Stimulated activated naive CD8-positive, alpha-beta T cell treated with anti-CD3 and anti-CD28 coated beads, Interleukin-15, Interleukin-2, amounts not matched to agents 100 ng/mL and 50 ng/mL, for 24 hours (primary cell): ENCODE results near the gene LILRB5.
"Not testable (repeated sequence)": the region's sequence is repeated elsewhere in the genome, so short reads cannot be mapped to it uniquely, and the experiment has no call there.

ENCODE experiments used
- H3K27ac Mint-ChIP-seq: one replicate; pipeline ENCODE4 v1.8.0; 2021; ENCODE audit warnings: mild to moderate bottlenecking, mixed read lengths
- H3K27me3 Mint-ChIP-seq: one replicate; pipeline ENCODE4 v1.8.0; 2021; ENCODE audit warnings: mixed read lengths
- H3K36me3 Mint-ChIP-seq: one replicate; pipeline ENCODE4 v1.8.0; 2021; ENCODE audit warnings: low read depth, mixed read lengths
- H3K4me1 Mint-ChIP-seq: one replicate; pipeline ENCODE4 v1.8.0; 2021; ENCODE audit warnings: low read depth, mixed read lengths
- H3K4me3 Mint-ChIP-seq: one replicate; pipeline ENCODE4 v1.8.0; 2021; ENCODE audit warnings: mild to moderate bottlenecking, mixed read lengths
- H3K9me3 Mint-ChIP-seq: one replicate; pipeline ENCODE4 v1.8.0; 2021; ENCODE audit warnings: mixed read lengths

The LILRB5 gene

GRCh38 chr19:54242234-54242633 is 14.8 kb downstream of the LILRB5 start:
- not testable (repeated sequence) for H3K36me3 Mint-ChIP-seq, H3K4me1 Mint-ChIP-seq, H3K27ac Mint-ChIP-seq, H3K4me3 Mint-ChIP-seq, H3K9me3 Mint-ChIP-seq
- peaks cover 11% of the 10 kb centered on the region for H3K27me3 Mint-ChIP-seq

- H3K36me3 Mint-ChIP-seq, H3K4me3 Mint-ChIP-seq, H3K4me1 Mint-ChIP-seq, H3K9me3 Mint-ChIP-seq, H3K27ac Mint-ChIP-seq: not testable (repeated sequence)
- peaks cover 20% of the 10 kb centered on the region for H3K27me3 Mint-ChIP-seq
Measured at GRCh38 chr19:54240372-54241336, 16.4 kb downstream of the LILRB5 start.

- H3K4me1 Mint-ChIP-seq, H3K4me3 Mint-ChIP-seq, H3K27ac Mint-ChIP-seq: not testable (repeated sequence)
Measured at GRCh38 chr19:54239491-54240371, 17.3 kb downstream of the LILRB5 start.

GRCh38 chr19:54233941-54234340 is 23.1 kb downstream of the LILRB5 start:
- no peaks in the 10 kb centered on the region for H3K36me3 Mint-ChIP-seq
- no peaks in the 10 kb centered on the region for H3K9me3 Mint-ChIP-seq
- H3K4me3 Mint-ChIP-seq = no peak overlapping the region
- H3K4me1 Mint-ChIP-seq = peaks cover 7% of the 10 kb centered on the region
- H3K27ac Mint-ChIP-seq = no peak overlapping the region
- H3K27me3 Mint-ChIP-seq = peaks cover 49% of the 10 kb centered on the region

More at GRCh38 chr19:54239491-54240371, 17.3 kb downstream of the LILRB5 start:
- not testable (repeated sequence) for H3K9me3 Mint-ChIP-seq, H3K36me3 Mint-ChIP-seq
- peaks cover 27% of the 10 kb centered on the region for H3K27me3 Mint-ChIP-seq

- no peak overlapping the region for H3K27ac Mint-ChIP-seq
- H3K27me3 Mint-ChIP-seq = peaks cover 54% of the 10 kb centered on the region
- no peak overlapping the region for H3K4me3 Mint-ChIP-seq
- H3K4me1 Mint-ChIP-seq = peaks cover 7% of the 10 kb centered on the region
- H3K9me3 Mint-ChIP-seq = no peaks in the 10 kb centered on the region
- H3K36me3 Mint-ChIP-seq = no peaks in the 10 kb centered on the region
Measured at GRCh38 chr19:54231077-54231931, 25.8 kb downstream of the LILRB5 start.

GRCh38 chr19:54230031-54230430 is 27.0 kb downstream of the LILRB5 start:
- H3K4me3 Mint-ChIP-seq = no peak overlapping the region
- no peaks in the 10 kb centered on the region for H3K36me3 Mint-ChIP-seq
- no peaks in the 10 kb centered on the region for H3K9me3 Mint-ChIP-seq
- H3K27me3 Mint-ChIP-seq = peaks cover 45% of the 10 kb centered on the region
- H3K27ac Mint-ChIP-seq = no peak overlapping the region
- peaks cover 7% of the 10 kb centered on the region for H3K4me1 Mint-ChIP-seq

- H3K9me3 Mint-ChIP-seq = no peaks in the 10 kb centered on the region
- H3K4me1 Mint-ChIP-seq = peaks cover 7% of the 10 kb centered on the region
- no peak overlapping the region for H3K4me3 Mint-ChIP-seq
- peaks cover 38% of the 10 kb centered on the region for H3K27me3 Mint-ChIP-seq
- H3K27ac Mint-ChIP-seq = no peak overlapping the region
- no peaks in the 10 kb centered on the region for H3K36me3 Mint-ChIP-seq
Measured at GRCh38 chr19:54229146-54229545, 27.9 kb downstream of the LILRB5 start.

- not testable (repeated sequence) for H3K36me3 Mint-ChIP-seq, H3K27ac Mint-ChIP-seq, H3K4me1 Mint-ChIP-seq, H3K4me3 Mint-ChIP-seq, H3K9me3 Mint-ChIP-seq
- H3K27me3 Mint-ChIP-seq = peaks cover 21% of the 10 kb centered on the region
Measured at GRCh38 chr19:54224619-54225018, 32.5 kb downstream of the LILRB5 start.

- H3K27ac Mint-ChIP-seq, H3K36me3 Mint-ChIP-seq, H3K4me1 Mint-ChIP-seq, H3K4me3 Mint-ChIP-seq, H3K9me3 Mint-ChIP-seq: not testable (repeated sequence)
- H3K27me3 Mint-ChIP-seq = peaks cover 17% of the 10 kb centered on the region
Measured at GRCh38 chr19:54223937-54224281, 33.2 kb downstream of the LILRB5 start.

- H3K27me3 Mint-ChIP-seq = peaks cover 15% of the 10 kb centered on the region
- H3K4me1 Mint-ChIP-seq, H3K27ac Mint-ChIP-seq, H3K36me3 Mint-ChIP-seq, H3K9me3 Mint-ChIP-seq, H3K4me3 Mint-ChIP-seq: not testable (repeated sequence)
Measured at GRCh38 chr19:54223277-54223936, 33.7 kb downstream of the LILRB5 start.

GRCh38 chr19:54222474-54223276 is 34.4 kb downstream of the LILRB5 start, which contains the start of gene LILRB3:
TSS of gene LILRB3 (minus strand) at chr19:54223007. CDS start at chr19:54222976, 31 bp downstream.
- not testable (repeated sequence) for H3K4me1 Mint-ChIP-seq, H3K4me3 Mint-ChIP-seq, H3K36me3 Mint-ChIP-seq, H3K27ac Mint-ChIP-seq, H3K9me3 Mint-ChIP-seq, H3K27me3 Mint-ChIP-seq

GRCh38 chr19:54221947-54222346 is 35.1 kb downstream of the LILRB5 start:
- not testable (repeated sequence) for H3K27ac Mint-ChIP-seq, H3K27me3 Mint-ChIP-seq, H3K9me3 Mint-ChIP-seq, H3K4me1 Mint-ChIP-seq, H3K4me3 Mint-ChIP-seq, H3K36me3 Mint-ChIP-seq

- H3K27ac Mint-ChIP-seq, H3K4me1 Mint-ChIP-seq, H3K9me3 Mint-ChIP-seq: not testable (repeated sequence)
Measured at GRCh38 chr19:54219702-54220101, 37.4 kb downstream of the LILRB5 start.

More at GRCh38 chr19:54219702-54220101, 37.4 kb downstream of the LILRB5 start:
- H3K4me3 Mint-ChIP-seq, H3K36me3 Mint-ChIP-seq, H3K27me3 Mint-ChIP-seq: not testable (repeated sequence)
